ENCODE results near the gene RASL11B.

The RASL11B gene

DNA sequence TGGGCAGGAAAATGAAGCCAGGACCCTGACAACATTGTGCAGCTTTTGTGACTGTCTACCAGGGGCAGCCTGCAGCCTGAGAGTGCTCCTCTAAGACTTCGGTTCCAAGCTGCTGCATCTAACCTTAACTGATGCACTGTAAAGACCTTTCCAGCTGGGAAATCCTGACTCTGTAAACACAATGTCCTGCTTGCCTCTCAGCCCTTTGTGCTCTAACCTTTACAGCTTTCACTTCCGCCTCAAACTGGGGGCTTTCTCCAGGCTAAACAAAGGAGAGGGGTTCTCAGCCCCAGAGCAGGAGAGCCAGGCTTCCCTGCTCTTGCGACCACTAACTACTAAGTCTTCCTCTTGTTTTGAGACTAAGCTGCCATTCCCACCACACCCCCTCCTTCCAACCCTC, 19.3 kb upstream of the RASL11B start:
- no peak for DNase-seq (ENCODE audit: low read depth in 1 of 2, low spot score in 1 of 2)

DNA sequence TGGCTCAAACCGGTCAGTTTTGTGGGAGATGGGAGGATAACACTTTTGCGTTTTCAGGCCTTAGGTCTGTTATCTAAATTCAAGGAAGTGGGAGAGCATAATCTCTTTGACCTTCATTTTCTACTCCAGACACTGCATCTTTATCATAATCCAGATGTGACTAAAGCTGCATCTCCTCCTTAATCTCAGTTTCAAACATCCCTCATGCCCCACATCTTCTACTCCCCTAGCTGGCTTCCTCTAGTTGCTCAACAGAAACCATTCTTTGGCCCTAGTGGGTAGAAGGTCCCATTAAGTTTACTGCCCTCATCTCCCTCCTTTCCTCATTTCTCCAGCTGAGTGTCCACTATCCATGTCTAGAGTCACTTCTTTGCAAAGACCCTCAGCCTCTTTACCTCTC, 18.8 kb upstream of the RASL11B start:
- no peak for DNase-seq (ENCODE audit: low read depth in 1 of 2, low spot score in 1 of 2)

- no peak for DNase-seq (ENCODE audit: low read depth in 1 of 2, low spot score in 1 of 2)
These were observed 18.2 kb upstream of the RASL11B start for GRCh38 chr4:52843958-52844357.

GRCh38 chr4:52844596-52844995, 17.5 kb upstream of the RASL11B start:
- no peak for DNase-seq (ENCODE audit: low read depth in 1 of 2, low spot score in 1 of 2)

DNA sequence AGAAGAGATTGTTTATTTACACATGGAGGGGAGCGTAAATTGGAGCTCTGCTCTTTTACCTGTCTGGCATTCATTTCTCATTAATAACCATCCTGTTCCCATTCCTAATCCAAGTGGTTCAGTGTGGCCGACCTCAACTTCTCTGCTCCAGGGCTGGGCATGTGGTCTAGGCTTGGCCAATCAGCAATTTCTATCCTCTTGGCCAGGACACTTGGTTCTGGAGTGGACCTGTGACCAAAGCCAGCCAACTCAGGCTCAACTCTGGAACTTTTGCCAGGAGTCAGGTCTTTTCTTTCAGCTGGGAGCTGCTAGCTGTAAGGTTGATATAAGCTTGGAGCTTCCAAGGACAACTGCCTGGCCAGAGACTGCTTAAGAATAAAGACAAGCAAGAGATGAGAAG, 15.6 kb upstream of the RASL11B start:
- DNase-seq (ENCODE audit: low read depth in 1 of 2, low spot score in 1 of 2), result no peak

GRCh38 chr4:52848254-52848653, 13.9 kb upstream of the RASL11B start:
- no peak for DNase-seq (ENCODE audit: low read depth in 1 of 2, low spot score in 1 of 2)

GRCh38 chr4:52850406-52851124, 11.6 kb upstream of the RASL11B start:
- DNase-seq (ENCODE audit: low read depth in 1 of 2, low spot score in 1 of 2), result no peak

DNA sequence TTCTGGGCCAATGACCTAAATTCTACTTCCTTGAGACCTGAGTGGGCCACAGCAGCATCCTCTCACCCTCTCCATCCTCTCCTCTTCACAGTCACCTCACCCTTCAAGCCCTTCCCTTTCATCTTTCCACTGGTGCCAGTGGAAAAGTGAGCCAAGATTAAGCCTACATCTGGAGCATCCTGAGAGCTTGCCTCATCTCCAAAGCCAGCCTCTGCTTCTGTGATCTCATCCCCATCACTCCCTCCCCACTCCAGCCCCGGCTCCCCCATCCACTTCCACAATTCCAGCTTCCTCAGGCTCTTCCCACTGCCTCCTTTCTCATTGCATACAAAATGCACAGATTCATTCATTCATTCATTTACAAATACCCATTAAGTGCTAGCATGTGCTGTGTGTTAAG, 10.1 kb upstream of the RASL11B start:
- no peak for DNase-seq (ENCODE audit: low read depth in 1 of 2, low spot score in 1 of 2)

DNA sequence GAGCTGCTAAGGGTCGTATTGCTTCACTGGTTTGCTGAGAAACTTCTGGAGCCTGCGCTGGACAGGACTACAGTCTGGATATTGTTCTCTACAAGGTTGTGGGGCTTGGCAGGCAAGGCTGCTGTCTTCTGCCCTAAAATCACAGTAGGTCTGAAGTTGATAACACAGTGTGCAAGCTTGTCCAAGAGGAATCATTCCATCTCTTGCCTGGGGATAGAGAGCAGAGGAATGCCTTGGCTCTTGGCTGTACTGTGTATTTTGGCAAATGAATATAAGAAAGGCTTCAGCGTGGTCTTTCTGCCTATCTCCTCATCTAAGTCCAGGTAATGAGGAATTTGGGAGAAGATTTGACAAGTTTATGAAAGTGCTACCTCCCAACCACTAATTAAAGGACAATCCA, 9.4 kb upstream of the RASL11B start:
- DNase-seq (ENCODE audit: low read depth in 1 of 2, low spot score in 1 of 2), result no peak

DNA sequence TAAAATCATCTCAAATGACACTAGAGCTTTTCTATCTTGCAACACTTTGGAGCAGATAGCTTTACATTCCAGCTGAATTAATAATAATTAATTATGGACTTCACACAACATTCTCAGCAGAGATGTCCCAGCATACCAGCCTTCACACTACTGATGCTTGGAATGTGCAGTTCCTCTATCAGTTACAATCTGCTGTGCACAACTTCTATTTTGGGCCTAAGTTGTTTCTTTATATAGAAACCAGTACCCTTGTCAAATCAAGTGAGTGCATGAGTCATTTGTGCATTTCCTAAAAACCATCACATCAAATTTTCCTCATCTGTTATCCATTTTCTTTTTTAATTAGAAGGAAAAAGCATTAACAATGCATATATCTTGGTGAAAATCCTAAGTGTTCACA, 8.8 kb upstream of the RASL11B start:
- DNase-seq (ENCODE audit: low read depth in 1 of 2, low spot score in 1 of 2), result no peak

DNA sequence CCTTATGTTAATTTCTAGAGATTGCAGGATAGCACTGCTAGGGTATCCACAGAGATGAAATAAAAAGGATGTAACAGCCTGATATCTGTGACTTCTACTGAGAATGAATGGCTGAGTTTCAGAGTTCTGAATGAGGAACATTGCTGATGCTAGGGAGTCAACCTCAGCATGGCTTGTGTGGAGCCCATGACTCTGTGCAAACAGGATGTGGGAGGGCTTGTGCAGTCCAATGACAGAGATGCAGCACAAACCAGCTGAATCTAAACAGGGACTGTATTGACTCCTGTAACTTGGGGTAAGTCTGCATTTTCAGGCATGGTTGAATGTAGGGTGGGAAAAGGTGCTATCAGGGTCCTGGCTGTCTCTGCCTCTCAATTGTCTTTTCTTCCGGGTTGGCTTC, 5.3 kb upstream of the RASL11B start:
- no peak for DNase-seq (ENCODE audit: low read depth in 1 of 2, low spot score in 1 of 2)

DNA sequence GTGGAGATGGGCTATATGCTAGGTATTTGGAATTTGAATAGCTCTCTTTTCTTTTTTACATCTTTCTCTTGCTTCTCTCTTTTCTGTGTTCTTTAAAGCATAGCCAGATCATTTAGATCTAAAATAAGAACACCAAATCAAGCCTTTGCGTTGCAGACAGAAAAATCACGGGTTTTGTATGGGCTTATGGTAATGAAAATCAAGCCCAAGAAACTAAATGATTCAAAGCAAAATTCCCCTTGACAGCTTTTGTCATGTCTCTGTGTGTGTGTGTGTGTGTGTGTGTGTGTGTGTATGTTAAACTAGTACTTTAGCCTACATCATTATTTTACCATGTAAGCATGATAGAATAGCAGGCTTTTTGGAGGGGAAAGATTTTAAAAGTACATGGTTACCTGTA, 1.8 kb upstream of the RASL11B start:
- DNase-seq (ENCODE audit: low read depth in 1 of 2, low spot score in 1 of 2), result no peak

DNA sequence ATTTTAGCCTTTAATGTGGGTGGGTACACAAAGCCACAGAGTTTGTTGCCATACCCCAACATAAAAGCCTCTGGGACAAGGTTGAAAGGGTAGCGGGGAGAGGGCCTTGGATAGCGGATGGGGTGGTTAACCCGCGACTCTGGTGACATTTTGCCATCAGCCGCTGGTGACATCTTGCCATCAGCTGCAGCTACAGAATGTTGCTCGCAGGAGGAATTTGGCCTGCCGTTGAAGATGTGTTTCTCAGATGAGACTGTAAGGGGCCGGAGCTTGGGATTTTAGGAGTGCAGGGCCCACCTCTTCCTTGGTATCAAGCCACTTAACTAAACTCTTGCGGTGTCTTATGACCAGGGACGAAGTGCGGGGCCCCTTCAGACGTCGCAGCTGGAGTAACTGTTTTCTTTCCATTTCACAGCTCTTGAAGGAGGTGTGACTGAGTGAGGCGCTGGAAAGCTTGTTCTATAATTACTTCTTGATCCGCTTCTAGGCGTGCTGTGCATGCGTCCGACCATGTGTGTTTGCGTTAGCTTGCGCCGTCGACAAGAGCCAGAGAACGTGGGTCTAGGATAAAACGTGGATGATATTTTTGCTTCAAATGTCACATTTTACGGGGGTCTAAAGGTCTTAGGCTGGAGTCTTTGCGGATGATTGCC, 820 bp upstream of the RASL11B start:
- DNase-seq (ENCODE audit: low read depth in 1 of 2, low spot score in 1 of 2), result no peak

DNA sequence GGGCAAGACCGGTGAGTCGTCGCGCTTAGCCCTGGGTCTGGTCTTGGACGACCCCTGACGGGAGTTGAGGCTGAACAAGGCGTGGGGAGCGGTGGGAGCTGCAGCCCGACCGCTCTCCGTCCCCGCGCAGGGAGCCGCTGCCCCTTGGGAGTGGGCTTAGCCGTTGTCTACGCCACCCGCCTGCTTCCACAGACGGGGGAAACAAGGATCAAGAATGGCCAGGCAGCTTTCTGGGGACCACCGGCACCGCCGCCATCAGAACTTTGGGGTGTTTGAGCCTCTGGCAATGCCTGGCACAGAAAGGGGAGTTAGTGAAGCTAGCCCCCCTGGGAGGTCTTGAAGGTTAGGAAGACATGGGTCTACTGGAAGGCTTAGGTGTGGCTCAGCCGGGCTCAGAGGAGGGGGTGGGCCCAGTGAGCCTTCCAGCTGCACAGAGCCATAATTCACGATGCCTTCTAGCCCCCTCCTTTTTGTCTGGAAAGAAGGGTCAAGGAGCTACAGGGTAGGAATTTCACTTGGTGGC, 583 bp downstream of the RASL11B start:
- no peak for DNase-seq (ENCODE audit: low read depth in 1 of 2, low spot score in 1 of 2)

DNA sequence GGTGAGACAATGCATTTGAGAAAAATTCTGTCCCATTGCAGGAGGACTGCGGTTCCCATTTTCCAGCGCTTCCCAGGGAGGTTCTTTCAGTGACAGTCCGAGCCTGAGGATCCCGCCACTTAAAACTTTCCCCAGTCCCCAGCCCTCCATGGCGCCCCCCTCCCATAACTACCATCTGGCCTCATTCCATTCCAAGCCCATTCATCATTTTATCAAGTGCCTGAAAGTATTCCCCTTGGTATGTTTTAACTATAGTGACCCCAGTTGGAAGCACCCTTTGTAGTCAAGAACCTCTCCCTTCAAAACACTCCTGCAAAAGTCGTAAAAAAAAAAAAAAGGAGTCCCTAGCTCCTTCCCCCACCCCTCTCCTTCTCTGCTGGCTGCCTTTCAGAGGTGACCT, 1.2 kb downstream of the RASL11B start:
- DNase-seq (ENCODE audit: low read depth in 1 of 2, low spot score in 1 of 2), result no peak

GRCh38 chr4:52864793-52865192, 2.7 kb downstream of the RASL11B start:
- DNase-seq (ENCODE audit: low read depth in 1 of 2, low spot score in 1 of 2), result no peak

GRCh38 chr4:52865300-52865699, 3.2 kb downstream of the RASL11B start:
- DNase-seq (ENCODE audit: low read depth in 1 of 2, low spot score in 1 of 2), result no peak

DNA sequence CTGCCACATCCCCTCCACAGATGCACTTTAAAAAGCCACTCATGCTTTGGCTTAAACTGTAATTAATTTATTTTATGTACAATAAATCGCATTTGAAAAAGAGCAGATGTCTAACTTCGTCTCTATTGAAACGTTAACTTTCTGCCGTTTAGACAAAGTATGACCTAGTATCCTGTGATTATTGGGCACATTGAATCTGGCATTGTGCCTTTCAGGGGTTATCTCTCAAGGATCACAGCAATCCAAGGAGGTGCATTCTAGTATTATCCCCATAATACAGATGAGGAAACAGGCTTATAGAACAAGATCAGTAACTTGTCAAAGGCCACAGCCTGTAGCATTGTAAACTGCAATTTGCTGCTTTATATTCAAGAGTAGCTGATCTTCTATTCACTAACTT, 4.6 kb downstream of the RASL11B start:
- DNase-seq (ENCODE audit: low read depth in 1 of 2, low spot score in 1 of 2), result no peak

DNA sequence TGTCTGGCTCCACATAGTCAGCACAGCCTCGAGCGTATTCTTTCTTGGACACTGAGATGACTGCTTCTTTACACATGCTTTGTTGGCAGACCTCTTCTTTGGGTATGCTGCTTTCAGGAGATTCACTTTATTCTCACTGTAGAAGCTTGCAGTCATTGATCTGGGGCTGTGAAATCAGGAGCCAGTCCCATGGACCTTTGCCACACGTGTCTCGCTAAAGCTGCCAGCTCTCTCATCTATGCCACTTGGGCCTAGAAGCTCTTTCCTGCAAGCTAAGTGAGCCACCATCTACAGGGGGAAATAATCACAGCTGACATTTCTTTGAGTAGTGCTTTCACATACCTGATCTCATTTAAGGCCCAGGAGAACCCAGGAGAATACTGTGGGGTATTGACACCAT, 5.0 kb downstream of the RASL11B start:
- DNase-seq (ENCODE audit: low read depth in 1 of 2, low spot score in 1 of 2), result no peak

GRCh38 chr4:52868133-52868532, 6.0 kb downstream of the RASL11B start:
- DNase-seq (ENCODE audit: low read depth in 1 of 2, low spot score in 1 of 2), result no peak

GRCh38 chr4:52869196-52869595, 7.1 kb downstream of the RASL11B start:
- DNase-seq (ENCODE audit: low read depth in 1 of 2, low spot score in 1 of 2), result no peak

- DNase-seq (ENCODE audit: low read depth in 1 of 2, low spot score in 1 of 2), result no peak
These were observed 7.5 kb downstream of the RASL11B start for GRCh38 chr4:52869656-52870055.

- no peak for DNase-seq (ENCODE audit: low read depth in 1 of 2, low spot score in 1 of 2)
These were observed 8.1 kb downstream of the RASL11B start for GRCh38 chr4:52870225-52870624.
